CD4-positive, alpha-beta T cell treated with Interleukin-21 for 1 hour (primary cell): ENCODE measurements around the gene NALCN.

Source experiments
- DNase-seq: peaks from one replicate; pipeline ENCODE4 v3.0.0-alpha.2; 2020

NALCN gene

DNA sequence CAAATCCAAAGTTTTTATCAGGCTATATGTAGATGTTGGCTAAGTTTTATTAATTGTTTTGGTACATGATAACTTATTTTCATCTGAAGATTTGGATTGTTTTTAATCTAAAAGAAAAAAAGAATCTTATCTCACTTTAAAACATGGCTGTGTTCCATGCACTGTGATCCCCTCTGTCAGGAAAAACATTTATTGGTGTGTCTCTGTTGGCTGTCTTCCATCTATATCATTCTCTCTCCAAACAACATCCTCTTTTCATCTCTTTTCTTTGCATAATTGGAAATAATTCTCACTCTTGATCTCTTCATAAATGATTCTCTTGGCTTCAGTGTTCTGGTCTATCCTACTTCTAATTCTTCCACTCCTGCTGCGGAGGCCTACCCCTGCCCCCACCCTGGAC is 4.2 kb downstream of the NALCN start:
- DNase-seq, result no peak

DNA sequence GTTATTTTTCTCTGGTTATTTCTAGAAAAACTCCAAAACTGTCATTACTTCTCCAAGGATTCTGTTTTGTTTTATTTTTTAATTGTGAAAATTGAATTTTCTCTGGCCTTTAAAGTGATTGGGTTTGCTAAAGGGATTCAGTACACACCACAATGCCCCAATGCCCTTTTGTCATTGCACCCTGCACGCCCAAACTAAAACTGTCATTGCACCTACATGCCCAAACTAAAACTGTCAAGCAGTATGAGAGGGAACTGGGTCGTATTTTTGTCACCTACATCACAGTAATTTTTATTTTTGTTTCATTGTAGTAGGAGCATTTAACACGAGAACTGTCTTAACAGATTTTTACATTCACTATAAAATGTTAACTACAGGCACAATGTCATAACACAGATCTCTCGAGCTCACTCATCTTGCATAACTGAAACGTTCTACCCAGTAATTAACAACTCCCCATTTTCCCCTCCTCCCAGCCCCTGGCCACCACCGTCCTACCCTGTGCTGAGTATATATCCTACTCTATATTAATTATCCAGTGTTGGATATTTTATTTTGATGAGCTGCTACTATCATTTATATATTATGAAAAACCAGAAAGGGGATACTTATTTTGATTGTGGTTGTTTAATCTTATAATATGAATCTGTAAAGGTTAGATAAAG is 7.2 kb downstream of the NALCN start:
- DNase-seq, result no peak

DNA sequence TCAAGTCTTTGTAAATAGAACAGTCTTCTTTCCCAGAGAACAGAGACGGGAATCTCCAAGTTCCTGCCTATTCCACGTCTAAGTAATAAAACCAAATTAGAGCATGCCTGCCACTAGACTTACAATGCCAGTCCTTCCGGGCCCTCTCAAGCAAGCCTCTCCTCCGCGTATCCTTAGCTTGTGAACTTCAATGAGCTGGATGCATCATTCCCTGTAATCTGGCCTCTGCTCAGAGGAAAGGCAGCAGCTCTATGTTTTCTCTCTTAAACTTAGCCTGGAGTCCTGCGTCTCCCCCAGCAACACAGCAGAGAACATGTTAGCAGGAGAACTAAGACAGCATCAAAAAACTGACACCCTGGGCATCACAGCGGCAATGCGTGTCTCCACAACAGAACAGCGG is 8.2 kb downstream of the NALCN start:
- DNase-seq, result no peak

DNA sequence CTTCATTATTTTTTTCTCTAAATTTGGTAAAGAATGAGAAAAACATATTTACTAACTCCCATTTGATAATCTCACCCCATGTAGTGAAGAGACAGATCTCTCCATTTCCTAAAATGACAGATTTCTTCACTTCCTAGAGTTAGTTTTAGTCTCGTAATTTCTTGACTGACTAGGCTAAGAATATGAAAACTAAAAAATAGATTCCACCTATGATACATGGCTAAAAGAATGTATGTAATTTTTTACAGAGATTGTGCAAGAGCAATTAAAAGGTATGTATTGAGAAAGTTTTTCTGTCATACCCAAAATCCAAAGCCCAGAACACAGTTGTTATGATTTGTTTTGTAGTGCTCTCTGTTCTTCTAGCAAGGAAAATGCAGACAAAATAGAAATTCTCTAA is 9.5 kb downstream of the NALCN start:
- no peak for DNase-seq

DNA sequence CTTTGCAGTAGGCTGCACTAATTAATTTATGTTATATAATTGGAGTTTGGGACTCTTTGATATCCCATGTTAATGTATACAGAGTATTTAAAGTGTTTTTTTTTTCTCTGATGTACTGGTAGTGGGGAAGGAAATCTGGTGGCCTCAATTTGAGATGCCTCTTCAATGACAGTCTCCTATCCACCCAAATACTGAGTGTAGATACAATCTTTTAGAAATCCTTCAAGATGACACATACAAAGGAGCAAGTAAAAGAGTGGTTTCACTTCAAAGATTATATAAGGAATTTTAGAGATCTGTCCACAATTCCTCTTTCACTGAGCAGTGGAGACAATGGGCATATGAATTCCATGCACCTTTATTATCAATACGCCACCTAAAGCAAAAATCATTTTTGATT is 15.1 kb downstream of the NALCN start:
- DNase-seq, result no peak

DNA sequence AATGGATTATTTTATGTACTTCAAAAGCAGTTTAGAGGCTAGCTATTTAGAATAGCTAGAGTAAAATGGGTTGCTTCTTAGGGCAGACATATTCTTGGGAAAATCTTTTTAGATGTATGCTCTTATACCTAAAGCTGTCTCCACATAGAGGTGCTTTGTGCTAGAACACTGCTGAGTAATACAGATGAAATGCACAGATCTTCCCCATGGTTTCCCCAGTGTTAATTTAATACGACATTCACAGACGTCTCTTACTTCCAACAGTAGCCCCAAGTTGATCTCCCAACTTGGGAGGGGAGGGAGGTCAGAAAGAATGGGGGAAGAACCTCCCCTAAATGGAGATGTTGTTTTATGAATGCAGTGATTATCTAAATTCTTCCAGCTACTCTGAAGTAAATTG is 16.9 kb downstream of the NALCN start:
- no peak for DNase-seq

DNA sequence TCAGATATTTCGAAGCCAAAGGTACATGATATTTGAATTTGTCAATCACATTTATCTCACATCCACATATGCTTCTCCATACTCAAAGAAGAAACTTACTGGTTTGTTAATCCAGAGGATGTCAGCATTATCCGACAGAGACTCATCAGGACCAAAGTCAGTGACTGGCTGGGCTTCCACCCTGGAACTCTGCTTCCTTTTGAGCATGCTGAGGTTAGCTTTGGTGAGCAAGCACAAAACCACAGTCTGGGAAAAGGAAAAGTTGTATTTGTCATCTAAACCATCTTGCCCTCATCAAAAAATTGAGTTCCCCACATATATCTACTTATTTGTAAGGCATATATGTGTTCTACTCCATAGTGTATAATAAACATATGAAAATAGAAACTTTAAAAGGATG is 17.4 kb downstream of the NALCN start:
- no peak for DNase-seq

DNA sequence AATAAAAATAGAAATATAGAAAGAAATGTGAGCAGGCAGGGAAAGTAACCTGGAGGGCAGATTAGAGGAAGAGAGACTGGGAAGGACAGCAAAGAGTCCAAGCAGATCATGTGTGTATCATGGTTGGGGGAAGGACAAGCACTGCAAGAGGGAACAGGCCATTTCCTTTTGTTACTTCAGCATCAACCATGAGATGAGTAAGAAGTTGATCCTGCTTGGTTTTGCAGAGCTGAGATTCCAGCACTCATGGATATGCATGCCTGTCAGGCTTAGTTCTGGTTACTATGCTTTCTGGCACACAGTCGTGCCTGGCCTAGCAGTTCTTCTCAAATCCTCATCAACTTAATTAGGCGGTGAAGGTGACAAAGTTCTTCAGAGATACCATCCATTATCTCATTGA is 18.1 kb downstream of the NALCN start:
- no peak for DNase-seq

DNA sequence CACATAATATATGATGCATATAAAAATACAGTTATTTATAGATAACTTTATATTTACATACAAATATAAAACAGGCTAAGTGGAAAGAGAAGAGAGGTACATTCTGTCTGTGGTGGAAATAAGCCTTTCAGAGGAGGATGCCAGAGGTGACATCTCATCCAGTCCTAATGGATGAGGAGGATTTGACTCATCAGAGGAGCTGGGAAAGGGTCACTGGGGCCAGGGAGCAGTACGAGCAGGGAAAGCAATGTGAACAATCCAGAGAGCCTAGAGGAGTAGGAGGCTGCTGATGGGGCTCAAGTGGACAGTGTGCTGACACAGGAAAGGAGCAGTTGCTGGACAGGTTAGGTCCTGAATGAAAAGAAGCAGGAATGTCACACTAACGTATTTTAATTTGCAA is 18.6 kb downstream of the NALCN start:
- no peak for DNase-seq

DNA sequence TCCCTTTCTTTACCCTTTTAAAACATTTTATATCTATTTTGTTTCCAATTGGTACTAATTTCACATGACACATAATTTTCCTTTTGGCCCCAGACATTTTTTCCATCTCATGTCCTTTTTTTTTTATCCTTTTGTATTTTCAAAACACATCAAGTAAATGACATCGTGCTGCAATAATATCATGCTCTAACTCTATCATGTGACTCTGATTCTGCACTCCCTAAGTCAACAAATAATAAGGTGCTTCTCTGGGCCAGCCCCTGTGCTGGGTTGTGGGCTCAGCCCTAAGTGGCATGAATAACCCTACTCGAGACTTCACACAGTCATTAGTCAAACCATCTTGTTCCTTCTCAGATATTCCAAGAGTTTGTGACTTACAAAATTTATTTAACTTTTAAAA is 21.7 kb downstream of the NALCN start:
- no peak for DNase-seq

DNA sequence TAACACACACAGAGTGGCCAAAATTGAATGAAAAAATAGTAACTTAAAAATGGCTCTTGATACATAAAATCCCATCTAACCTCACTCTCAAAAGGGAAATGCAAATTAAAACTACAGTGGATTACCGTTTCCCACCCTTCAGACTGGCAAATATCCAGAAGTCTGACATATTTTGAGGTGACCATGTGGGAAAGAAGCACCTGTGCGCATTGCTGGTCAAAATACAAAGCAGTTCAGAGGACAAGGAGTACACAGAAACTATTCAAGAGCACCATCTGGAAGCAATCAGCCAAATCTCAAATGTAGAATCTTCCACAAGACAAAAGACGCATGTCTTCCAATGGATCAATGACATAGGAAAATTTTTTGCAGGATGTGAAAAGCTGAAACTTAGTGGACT is 23.2 kb downstream of the NALCN start:
- DNase-seq, result no peak

DNA sequence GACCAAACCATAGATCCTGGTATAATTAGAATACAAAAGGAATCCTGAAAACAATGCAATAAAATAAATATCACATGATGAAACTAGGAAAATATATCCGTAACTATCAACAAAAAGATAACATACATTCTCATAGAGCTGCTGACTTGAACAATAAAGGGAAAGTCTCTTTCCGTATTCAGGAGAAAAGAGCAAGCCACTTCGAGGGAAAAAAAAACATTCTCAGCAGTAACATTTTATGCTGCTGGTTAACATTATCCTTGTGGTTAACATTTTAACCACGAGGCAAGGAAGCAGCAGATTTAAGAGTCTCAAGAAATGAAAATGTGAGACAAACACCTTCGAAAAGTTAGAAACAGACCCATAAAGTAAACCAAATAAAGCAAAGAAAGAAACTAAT is 25.8 kb downstream of the NALCN start:
- no peak for DNase-seq

DNA sequence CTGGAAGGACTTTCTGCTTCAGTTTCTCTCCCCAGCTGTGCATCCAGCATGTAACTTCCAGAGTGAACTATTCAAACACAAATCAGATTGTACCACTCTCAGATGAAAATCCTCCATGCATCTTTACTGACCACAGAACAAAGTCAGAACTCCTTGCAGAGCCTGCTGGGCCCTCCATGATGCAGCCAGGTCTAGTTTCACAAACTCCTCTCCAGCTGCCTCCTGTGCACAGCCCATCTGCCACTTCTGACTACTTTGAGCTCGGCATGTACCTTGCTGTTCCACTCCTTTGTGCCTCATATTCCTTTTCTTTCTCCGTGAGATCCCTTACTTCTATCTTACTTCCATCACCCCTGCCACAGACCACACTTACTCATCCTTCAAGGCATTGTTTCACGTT is 31.4 kb downstream of the NALCN start:
- no peak for DNase-seq

DNA sequence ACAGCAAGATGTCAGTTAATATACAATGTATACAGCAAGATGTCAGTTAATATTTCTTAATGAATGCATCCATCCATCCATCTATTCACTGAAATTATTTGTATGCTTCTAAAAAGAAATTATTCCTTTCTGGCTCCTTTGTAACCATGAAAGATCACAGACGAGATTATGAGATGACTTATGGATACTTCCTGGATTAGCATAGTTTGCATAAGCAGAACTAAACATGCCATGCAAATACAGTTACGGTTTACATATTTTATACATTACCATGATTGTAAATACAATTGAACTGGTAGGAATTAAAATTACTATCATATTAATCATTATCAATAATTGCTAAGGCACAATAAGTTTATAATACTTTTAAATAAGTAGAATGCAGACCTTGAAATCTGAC is 32.7 kb downstream of the NALCN start:
- DNase-seq, result no peak

DNA sequence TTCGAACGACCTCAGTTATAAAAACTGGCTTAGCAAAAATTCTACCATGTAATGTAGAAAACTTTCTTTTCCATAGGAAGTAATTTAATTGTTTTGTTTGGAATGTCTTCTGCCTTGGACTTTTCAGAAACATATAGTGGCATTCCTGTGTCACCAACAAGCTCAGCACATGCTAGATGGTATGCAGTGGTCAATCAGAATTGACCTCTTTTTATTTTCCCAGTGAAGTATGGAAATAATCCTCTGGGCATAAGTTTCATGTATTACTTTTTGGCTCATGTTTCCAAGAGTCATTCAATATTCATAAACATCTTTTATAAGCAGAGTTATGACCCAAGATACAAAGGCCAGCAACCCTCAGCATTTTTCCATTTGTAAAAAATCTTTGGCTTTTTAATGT is 33.6 kb downstream of the NALCN start:
- DNase-seq, result no peak

DNA sequence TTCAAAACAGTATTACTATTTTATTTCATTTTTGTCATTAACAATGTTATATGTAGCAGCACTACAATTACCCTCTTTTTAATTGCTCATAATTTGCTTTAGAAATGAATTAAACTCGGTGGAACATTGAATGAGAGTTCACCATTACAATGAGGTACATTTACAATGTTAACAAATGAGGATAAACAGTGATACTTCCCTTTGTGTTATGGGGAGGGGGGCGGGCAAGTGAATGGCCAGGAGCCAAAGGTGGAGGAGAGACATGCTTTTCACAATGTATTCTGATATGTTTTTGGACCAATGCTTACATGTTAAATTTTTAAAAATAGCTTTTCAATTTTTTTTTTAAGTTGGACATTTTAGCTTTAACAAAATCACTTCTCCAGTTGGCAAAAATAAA is 34.2 kb downstream of the NALCN start:
- DNase-seq, result no peak

DNA sequence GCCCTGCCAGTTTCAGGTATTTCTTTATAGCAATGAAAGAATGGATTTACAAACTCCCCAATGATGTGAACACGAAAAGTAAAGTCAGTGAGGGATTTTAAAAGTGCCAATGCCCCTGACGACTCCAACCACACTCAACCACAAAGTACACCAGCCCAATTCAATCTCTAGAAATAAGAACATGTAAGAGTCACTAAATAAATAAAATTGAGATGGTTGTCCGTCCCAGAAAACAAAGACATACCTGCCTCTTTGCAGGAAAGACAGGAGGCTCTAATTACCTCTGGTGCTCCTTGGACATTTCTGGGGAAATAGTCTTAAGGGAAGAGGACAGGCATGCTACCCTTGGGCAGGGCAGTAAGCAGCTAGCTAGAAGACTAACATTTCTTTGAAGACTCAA is 55.8 kb downstream of the NALCN start:
- no peak for DNase-seq

DNA sequence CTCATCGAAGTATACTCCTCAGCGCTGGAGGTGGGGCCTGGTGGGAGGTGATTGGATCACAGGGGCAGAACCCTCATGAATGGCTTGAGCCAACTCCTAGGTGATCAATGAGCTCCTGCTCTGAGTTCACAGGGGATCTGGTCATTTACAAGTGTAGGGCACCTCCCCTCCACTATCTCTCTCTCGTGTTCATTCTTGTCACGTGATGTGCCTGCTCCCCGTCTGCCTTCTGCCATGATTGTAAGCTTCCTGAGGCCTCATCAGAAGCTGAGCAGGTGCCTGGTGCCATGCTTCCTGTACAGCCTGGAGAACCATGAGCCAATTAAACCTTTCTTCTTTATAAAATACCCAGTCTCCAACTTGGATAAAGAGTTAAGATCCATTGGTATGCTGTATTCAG is 61.4 kb downstream of the NALCN start:
- DNase-seq, result no peak

DNA sequence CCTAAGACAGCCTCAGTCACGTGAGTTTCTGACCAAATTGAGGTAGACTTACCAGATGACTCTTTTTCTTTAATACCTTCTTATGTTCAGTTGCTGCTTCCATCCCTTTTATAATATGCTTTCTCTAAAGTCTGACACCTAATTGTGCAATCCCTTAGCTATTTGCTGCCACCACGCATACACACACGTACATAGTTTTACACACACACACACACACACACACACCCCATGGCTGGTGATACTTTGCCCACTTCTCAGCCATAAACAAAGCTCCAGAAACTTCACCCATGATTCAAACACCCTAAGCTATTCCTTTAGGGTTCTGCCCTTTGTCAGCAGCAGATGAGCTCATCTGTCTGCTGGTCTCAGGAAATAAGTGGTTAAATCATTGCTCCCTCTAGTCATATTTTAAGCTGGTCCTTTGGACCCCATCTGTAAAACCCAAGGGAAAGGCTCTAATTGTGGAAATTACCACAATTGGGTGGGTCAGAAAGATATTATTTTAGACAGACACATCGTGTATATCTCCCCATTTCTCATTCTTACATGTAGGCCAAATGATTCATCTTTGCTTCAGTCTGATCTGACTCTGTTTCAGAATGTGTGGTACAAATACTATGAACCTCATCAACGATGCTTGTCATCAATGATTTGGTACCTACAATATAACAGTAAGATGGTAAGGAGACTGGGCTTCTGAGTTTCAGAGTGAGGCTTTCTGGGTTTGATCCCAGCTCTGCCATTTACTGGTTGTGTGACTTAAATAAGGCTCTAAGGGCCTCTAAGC is 69.2 kb downstream of the NALCN start:
- no peak for DNase-seq

DNA sequence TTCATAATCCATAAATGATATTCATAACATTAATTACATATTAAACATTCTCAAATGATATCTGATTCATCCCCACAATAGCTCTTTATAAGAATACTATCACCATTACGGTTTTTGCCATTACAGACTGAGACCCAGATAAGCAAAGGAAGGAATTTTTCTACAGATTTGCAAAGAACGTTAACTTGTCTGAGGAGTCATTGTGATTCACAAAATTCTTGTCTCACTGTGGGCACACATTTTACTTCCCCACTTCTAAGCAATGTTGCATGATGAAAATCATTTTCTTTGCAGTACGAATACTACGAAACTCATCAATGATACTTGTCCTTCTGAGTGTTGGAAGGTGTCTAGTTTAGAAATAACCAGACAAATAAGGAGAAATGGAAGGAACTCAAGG is 70.1 kb downstream of the NALCN start:
- DNase-seq, result no peak

DNA sequence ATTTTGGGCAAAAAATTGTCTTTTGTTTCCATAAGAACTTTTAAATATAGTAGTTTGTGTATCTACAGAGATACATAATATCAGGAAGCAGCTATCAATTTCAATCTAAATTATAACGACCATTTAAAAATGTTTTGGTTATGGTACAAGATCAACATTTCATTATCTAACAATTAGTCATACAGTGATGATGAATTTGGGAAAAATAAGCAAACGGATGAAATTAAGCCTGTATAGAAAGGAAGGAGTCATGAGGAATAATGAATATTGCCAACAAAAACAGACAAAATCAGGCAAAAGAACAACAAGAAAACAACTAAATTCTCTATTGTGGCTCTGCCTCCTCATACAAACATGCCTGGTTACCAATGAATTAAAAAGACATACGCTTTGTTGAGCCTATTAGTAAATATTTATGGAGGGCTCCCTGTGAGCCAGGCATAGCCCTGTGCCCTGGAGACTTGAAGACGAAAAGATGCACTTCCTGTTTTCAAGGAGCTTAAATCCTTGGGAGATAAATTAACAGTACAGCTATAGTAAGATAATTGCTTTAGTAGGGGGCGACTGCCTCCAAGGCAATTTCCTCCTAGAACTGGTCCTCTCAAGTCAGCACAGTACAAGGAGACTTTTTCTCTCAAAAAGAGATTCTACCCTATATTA is 73.0 kb downstream of the NALCN start:
- no peak for DNase-seq

DNA sequence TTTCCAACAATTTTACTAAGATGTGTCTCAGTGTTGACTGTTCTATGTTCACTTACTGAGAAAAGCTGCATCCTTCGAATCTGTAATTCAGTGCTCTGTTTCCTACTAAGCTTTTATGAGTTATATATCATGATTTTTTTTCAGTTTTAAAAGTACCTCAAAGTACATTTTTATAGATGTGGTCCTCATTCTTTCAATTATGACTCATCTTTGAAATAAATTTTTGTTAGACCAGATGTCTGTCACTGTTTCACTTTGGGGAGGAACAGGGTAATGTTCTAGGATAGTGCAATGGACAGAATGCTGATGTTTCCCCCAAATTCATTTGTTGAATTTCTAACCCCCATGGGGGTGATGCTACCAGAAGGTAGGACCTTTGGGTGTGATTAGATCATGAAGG is 74.8 kb downstream of the NALCN start:
- no peak for DNase-seq

DNA sequence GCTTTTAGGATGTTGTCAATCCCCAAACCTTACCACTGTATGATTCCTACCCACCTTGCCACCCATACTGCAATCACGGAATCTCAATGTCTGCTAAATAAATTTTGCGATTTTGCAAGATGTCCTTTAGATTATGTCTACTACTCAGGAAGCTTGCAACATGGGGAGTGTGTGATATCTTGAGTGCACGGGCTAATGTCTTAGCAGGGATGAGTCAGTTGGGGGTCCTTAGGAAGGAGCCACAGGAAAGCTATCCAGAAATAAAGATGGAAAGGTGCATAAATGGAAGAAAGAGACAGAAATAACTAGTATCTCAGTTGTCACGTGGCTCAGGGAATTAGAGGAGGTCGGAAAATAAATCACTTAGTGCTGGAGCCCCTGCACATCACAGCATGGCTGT is 77.1 kb downstream of the NALCN start:
- DNase-seq, result no peak

DNA sequence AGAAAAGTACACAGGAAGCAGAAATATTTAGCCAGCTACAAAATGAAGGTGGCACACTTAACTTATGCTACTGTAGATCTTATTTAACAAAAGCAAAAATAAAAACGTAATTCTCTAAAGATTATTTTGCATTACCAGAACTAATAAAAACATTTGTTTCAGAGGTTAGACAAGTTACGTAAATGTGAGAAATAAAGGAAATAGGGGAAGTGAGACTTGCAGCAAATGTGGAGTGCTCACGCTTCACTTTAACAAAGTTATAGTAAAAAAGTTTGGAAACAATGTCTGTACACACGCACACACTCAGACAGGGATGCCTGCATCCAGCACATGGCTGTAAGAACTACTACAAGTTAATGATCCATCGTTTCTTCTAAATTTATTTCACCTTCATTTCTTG is 83.7 kb downstream of the NALCN start:
- DNase-seq, result no peak

DNA sequence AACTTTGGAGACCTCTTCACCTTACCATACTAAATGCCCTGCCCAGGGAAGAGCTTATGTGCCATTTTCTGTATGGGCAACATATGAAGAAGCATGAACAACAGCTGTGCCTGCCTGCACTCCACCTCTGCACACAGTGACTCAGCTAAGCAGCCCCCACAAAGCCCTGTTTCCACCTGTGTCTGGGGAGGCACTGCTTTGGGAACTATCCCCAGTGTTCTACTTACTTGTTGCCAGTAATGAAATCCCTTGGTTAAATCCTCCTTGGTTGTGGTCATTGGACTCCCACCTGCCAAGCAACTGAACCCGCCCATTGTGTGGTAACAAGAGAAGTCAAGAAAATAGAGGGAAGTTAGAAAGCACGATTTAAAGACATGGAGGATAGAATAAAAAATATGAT is 84.6 kb downstream of the NALCN start:
- DNase-seq, result no peak
